ENCODE data around the gene HMX1. TPM values are rescaled to one million over a fixed set of nuclear protein-coding genes. Genes with fewer than 3 reads are reported as not detected.

HMX1 gene
- total and polyA plus RNA-seq, 2 donors (not counting 1 experiment from before 2014, with no cell fraction given) = not detected

GRCh38 chr4:8817096-8817812 lies 54.4 kb downstream of the HMX1 start:
- Mint-ChIP-seq H3K27me3 (peaks cover 4% of the 10 kb centered on the region), H3K27ac (no peak overlapping the region), H3K4me3 (no peak overlapping the region), H3K4me1 (no peaks in the 10 kb centered on the region), H3K9me3 (ENCODE audit: insufficient read depth) (no peaks in the 10 kb centered on the region)
- TF ChIP-seq CTCF (IDR thresholded peaks at IDR 0.05) (no peak), EZH2 (IDR thresholded peaks at IDR 0.05; ENCODE audit: borderline replicate concordance, insufficient read depth, low read depth, low read length, poor library complexity, severe bottlenecking) (no peak)
- Histone ChIP-seq H3K27me3 (replicated peaks in 1 of 4; ENCODE audit: control extremely low read depth in 1 of 4, control insufficient read depth in 3 of 4, insufficient read depth in 4 of 4, low read length in 3 of 4) (no peaks in the 10 kb centered on the region), H3K36me3 (replicated peaks in 1 of 2; ENCODE audit: control extremely low read depth in 1 of 2, control insufficient read depth in 1 of 2, extremely low read depth in 1 of 2, insufficient read depth in 2 of 2, low read length in 1 of 2) (no peaks in the 10 kb centered on the region), H2AFZ (ENCODE audit: insufficient read depth, low read depth, low read length, poor library complexity, severe bottlenecking) (no peak overlapping the region), H3K4me3 (ENCODE audit: control extremely low read depth in 1 of 5, extremely low read depth in 1 of 5, insufficient read depth in 1 of 5, low read depth in 2 of 5, low read length in 4 of 5) (no peak overlapping the region), H3K9ac (ENCODE audit: low read length) (no peak overlapping the region), H3K27ac (ENCODE audit: low read length in 2 of 2) (no peak overlapping the region), H3K4me1 (ENCODE audit: control insufficient read depth in 2 of 2, insufficient read depth in 2 of 2, low read length in 2 of 2) (no peaks in the 10 kb centered on the region), H4K20me1 (ENCODE audit: control insufficient read depth, insufficient read depth, low read length, poor library complexity, severe bottlenecking) (no peaks in the 10 kb centered on the region), H3K4me2 (replicated peaks; ENCODE audit: low read depth, low read length, poor library complexity, severe bottlenecking) (no peak overlapping the region), H3K9me3 (ENCODE audit: control extremely low read depth in 1 of 3, control insufficient read depth in 2 of 3, insufficient read depth in 1 of 3, low read length in 2 of 3) (peaks cover 0 to 13% (median 0%) of the 10 kb centered on the region in 3 donors), H3K79me2 (ENCODE audit: control insufficient read depth, insufficient read depth, low read length) (no peaks in the 10 kb centered on the region)
- CTCF ChIA-PET = no interaction called here
- 88% methylated on average over 13 of the region's 13 CpGs for WGBS (ENCODE audit: insufficient coverage)
- POLR2A ChIA-PET = no interaction called here
- no peak for DNase-seq
- intact Hi-C loops (cut with micrococcal nuclease) = no loop called here
- ATAC-seq (ENCODE audit: low read depth) = no peak

Measured in B cell (primary cell).